GM18867 (cell line): ENCODE results near the gene INTS1.

ENCODE experiments used
- ATAC-seq: cut with Tn5 transposase; IDR thresholded peaks from one replicate; pipeline ENCODE4 v1.9.1; 2021; ENCODE audit warnings: mild to moderate bottlenecking, moderate library complexity; ENCODE audit not compliant: unreplicated experiment

The INTS1 gene

GRCh38 chr7:1503816-1504775 is at the start of gene INTS1:
Gene INTS1 (minus strand): TSS chr7:1504389. CDS start chr7:1503960, 429 bp downstream.
- ATAC-seq, result peak; percentile 91

DNA sequence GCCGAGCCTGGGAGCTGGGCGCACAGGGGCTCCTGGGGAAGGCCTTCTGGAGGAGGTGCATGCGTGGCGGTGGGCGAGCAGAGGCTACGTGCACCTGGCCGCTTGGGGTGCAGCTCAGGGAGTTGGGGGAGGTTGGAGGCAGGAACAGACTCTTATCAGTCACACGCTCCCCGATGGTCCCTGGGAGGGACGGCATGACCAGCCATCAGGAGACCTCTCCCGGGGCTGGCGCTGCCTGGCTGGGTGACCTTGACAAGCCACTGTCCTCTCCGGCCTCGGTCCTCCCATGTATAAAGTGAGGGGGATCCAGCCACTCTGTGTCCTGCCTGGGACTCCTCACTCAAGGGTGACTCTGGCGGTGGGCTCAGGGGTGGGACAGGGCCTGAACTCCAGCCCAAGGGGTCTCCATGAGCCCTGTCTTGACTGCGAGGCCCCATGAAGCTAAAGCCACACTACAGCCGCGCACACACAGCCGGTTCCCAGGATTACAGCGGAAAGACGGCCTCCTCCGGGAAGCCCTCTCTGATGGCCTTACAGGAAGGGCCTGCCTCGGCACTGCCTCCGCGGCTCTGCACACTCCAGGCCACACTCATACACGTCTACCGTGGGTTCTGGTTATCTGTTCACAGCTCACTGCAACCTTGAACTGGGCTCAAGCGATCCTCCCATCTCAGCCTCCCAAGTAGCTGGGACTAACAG is 49.5 kb upstream of the INTS1 start:
- ATAC-seq, result no peak

DNA sequence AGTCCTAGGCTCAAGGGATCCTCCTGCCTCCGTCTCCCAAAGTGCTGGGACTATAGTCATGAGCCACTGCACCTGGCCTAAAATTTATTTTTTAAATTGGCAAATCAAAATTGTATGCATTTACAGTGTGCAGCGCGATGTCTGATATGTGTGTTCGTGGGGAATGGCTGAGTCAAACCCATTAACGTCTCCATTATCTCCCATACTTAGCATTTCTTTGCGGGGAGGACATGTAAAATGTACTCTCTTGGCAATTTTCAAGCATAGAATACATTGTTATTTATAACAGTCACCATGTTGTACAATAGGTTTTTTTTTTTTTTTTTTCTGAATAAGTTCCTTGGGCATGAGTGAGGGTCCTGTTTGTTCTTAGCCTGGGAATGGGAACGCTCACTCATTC is 48.0 kb upstream of the INTS1 start:
- ATAC-seq, result no peak

- no peak for ATAC-seq
Observed at GRCh38 chr7:1550846-1551155, 46.6 kb upstream of the INTS1 start.

- no peak for ATAC-seq
Observed at GRCh38 chr7:1550005-1550845, 46.0 kb upstream of the INTS1 start.

DNA sequence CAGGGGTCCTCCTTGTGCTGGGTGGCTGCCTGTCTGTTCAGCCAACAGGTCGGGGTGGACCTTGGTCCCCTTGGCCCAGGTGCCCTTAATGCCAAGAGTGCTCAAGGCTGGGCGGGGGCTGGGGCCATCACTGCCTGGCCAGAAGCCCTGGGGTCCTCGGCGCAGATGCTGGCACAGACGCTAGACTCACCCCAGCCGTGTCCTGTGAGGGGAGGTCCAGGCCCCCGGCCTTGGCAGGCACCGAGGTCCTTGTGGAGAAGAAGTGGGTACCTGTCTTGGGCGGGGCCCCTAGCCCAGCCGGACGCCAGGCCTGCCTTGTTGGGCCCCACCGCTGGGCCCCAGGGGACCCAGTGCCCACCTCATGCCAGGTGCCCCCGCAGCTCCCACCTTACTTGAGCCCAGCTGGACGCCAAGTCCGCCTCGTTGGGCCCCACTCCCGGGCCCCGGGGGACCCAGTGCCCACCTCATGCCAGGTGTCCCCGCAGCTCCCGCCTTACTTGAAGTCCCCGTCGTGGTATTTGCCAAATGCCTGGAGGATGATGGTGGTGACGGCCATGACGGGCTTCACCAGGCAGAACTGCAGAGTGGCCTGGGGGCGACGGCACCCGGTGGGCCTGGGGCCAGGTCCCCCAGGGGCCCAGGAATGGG is 45.3 kb upstream of the INTS1 start:
- ATAC-seq, result no peak

DNA sequence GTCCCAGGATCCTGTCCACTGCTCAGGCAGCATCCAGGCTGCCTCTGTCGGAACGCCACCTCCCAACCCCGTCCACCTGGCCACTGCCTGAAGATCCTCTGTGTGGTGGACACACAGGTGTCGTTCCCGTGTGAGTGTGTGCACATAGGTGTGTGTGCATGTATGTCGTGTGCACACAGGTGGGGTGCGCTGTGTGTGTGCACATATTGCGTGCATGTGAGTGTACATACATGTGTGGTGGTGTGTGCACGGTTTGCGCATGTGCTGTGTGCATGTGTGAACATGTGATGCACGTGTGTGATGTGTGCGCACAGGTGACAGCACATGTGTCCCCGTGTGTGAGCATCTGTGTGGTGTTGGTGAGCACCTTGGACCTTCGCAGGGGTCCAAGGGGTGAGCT is 44.8 kb upstream of the INTS1 start:
- no peak for ATAC-seq

- ATAC-seq, result no peak
Observed at GRCh38 chr7:1548438-1548831, 44.2 kb upstream of the INTS1 start.

GRCh38 chr7:1547777-1548437 is 43.7 kb upstream of the INTS1 start:
- no peak for ATAC-seq

GRCh38 chr7:1546909-1547776 is 43.0 kb upstream of the INTS1 start:
- no peak for ATAC-seq

GRCh38 chr7:1546274-1546908 is 42.2 kb upstream of the INTS1 start:
- no peak for ATAC-seq

GRCh38 chr7:1545417-1546246 is 41.4 kb upstream of the INTS1 start:
- no peak for ATAC-seq

GRCh38 chr7:1544896-1545416 is 40.8 kb upstream of the INTS1 start:
- no peak for ATAC-seq

DNA sequence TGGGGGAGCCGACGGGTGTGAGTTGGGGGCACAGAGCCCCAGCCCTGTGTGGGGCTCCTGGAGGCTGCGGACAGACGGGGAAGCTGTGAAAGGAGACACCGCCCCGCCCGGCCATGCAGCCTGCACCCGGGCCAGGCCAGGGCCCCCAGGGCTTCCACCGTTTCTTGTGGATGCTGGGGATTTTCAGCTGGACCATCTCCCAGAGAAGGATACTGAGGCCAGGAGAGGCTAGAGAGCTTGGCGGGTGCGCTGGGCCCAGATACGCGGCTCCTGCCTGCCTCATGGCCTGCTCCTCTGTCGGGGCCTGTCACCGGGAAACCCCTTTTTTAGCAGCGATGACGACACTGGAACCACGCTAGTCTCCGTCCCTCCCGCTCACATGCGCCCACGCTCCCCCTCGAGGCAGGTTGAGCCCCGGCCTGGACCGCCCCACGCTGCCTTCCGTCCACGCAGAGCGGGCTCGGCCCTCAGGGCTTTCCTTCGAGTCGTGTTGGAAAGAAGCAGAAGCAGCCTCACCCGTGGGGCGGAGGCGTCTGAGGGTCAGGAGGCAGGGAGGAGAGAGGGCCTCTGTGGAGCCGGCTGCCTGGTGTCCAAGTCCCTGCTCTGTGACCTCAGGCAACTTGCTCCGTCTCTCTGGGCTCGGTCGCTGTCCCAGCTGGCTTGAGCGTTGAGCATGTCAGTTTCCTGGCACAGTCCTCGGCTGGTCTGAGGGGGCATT is 40.1 kb upstream of the INTS1 start:
- no peak for ATAC-seq

GRCh38 chr7:1543826-1544177 is 39.6 kb upstream of the INTS1 start:
- no peak for ATAC-seq

- no peak for ATAC-seq
Observed at GRCh38 chr7:1542841-1543747, 38.9 kb upstream of the INTS1 start.
